B cell (primary cell): ENCODE data around the gene SCN8A. TPM values are rescaled to one million over a fixed set of nuclear protein-coding genes. Genes with fewer than 3 reads are reported as not detected.
A peak's percentile ranks its signal among the peaks of the same experiment; 100 is the strongest.

ENCODE experiments used
- ATAC-seq: fragments of 200-7000 bp; cut with Tn5 transposase; one replicate; pipeline ENCODE4 v1.10.0; 2021; ENCODE audit warnings: low read depth, mild to moderate bottlenecking, moderate number of reproducible peaks, moderate library complexity
- CTCF ChIA-PET: fragments of 350-600 bp; sonication (Branson Sonifier 250); formaldehyde crosslinking; loops from one replicate; lab custom pipeline; 2021; ENCODE audit warnings: antibody characterized with exemption, inconsistent platforms; lab: Charles Lee
- POLR2A ChIA-PET: fragments of 350-600 bp; sonication (Branson Sonifier 250); formaldehyde crosslinking; loops from one replicate; lab custom pipeline; 2021; ENCODE audit warnings: antibody characterized with exemption; lab: Charles Lee
- DNase-seq: peaks from one replicate; pipeline ENCODE4 v3.0.0; 2013
- H2AFZ ChIP-seq: 2 replicates; pipeline ENCODE4 v1.6.1; 2012; ENCODE audit warnings: mild to moderate bottlenecking, low read depth, low read length; ENCODE audit not compliant: insufficient read depth, poor library complexity, severe bottlenecking
- H3K27ac ChIP-seq, 2 donors: 1 replicate in 1 of 2; 2 replicates in 1 of 2; pipeline ENCODE4 v1.5.1; 2012 to 2013; ENCODE audit warnings: low read length in 2 of 2, mild to moderate bottlenecking in 2 of 2, moderate library complexity in 1 of 2
- H3K27me3 ChIP-seq, 4 experiments: fragments of 200-600 bp in 1 of 4; sonication (generic) in 1 of 4; replicated peaks in 1 of 4; 1 replicate in 2 of 4; 2 replicates in 2 of 4; pipeline versions ENCODE4 v1.6.1 to v1.7.0; 2013 to 2016; ENCODE audit warnings: low read length in 3 of 4, mild to moderate bottlenecking in 2 of 4, mixed read lengths in 1 of 4, moderate library complexity in 1 of 4; ENCODE audit not compliant: insufficient read depth in 4 of 4, control insufficient read depth in 3 of 4; ENCODE audit errors: control extremely low read depth in 1 of 4
- H3K36me3 ChIP-seq, 2 experiments: replicated peaks in 1 of 2; 1 replicate in 1 of 2; 2 replicates in 1 of 2; pipeline versions ENCODE4 v1.6.1 to v1.7.1; 2013; ENCODE audit warnings: low read length in 1 of 2; ENCODE audit not compliant: insufficient read depth in 2 of 2, control insufficient read depth in 1 of 2; ENCODE audit errors: control extremely low read depth in 1 of 2, extremely low read depth in 1 of 2
- H3K4me1 ChIP-seq, 2 donors: fragments of 200-600 bp in 1 of 2; sonication (generic) in 1 of 2; 1 replicate in 1 of 2; 2 replicates in 1 of 2; pipeline versions ENCODE4 v1.5.1 to v1.6.1; 2013 to 2017; ENCODE audit warnings: low read length in 2 of 2; ENCODE audit not compliant: control insufficient read depth in 2 of 2, insufficient read depth in 2 of 2
- H3K4me2 ChIP-seq: replicated peaks from 2 replicates; pipeline ENCODE3; 2012; ENCODE audit warnings: mild to moderate bottlenecking, low read depth, low read length; ENCODE audit not compliant: poor library complexity, severe bottlenecking
- H3K4me3 ChIP-seq, 5 experiments: fragments of 200-600 bp in 1 of 5; sonication (generic) in 1 of 5; 1 replicate in 3 of 5; 2 replicates in 2 of 5; pipeline versions ENCODE4 v1.5.1 to v1.7.0; 2011 to 2016; ENCODE audit warnings: low read length in 4 of 5, mild to moderate bottlenecking in 4 of 5, low read depth in 2 of 5, control low read depth in 1 of 5, moderate library complexity in 1 of 5; ENCODE audit not compliant: insufficient read depth in 1 of 5; ENCODE audit errors: control extremely low read depth in 1 of 5, extremely low read depth in 1 of 5
- H3K79me2 ChIP-seq: fragments of 200-600 bp; sonication (generic); one replicate; pipeline ENCODE4 v1.6.0; 2016; ENCODE audit warnings: low read length; ENCODE audit not compliant: control insufficient read depth, insufficient read depth
- H3K9ac ChIP-seq: fragments of 200-600 bp; sonication (generic); 2 replicates; pipeline ENCODE4 v1.6.1; 2017; ENCODE audit warnings: mild to moderate bottlenecking, low read length, moderate library complexity
- H3K9me3 ChIP-seq, 3 donors: one replicate each; pipeline versions ENCODE4 v1.6.1 to v1.7.1; 2013; ENCODE audit warnings: low read length in 2 of 3; ENCODE audit not compliant: control insufficient read depth in 2 of 3, insufficient read depth in 1 of 3; ENCODE audit errors: control extremely low read depth in 1 of 3
- H4K20me1 ChIP-seq: 2 replicates; pipeline ENCODE4 v1.6.0; 2012; ENCODE audit warnings: mild to moderate bottlenecking, low read length; ENCODE audit not compliant: insufficient read depth, control insufficient read depth, poor library complexity, severe bottlenecking
- H3K27ac Mint-ChIP-seq: one replicate; pipeline ENCODE4 v1.8.0; 2021; ENCODE audit warnings: mixed read lengths
- H3K27me3 Mint-ChIP-seq: one replicate; pipeline ENCODE4 v1.8.0; 2021; ENCODE audit warnings: mixed read lengths
- H3K4me1 Mint-ChIP-seq: one replicate; pipeline ENCODE4 v1.8.0; 2021; ENCODE audit warnings: mixed read lengths
- H3K4me3 Mint-ChIP-seq: one replicate; pipeline ENCODE4 v1.8.0; 2021; ENCODE audit warnings: mixed read lengths
- H3K9me3 Mint-ChIP-seq: one replicate; pipeline ENCODE4 v1.8.0; 2022; ENCODE audit warnings: mixed read lengths; ENCODE audit not compliant: insufficient read depth
- CTCF ChIP-seq: fragments of 200-600 bp; IDR thresholded peaks from one replicate; pipeline ENCODE4 v1.8.0; 2022; ENCODE audit warnings: antibody characterized with exemption, mild to moderate bottlenecking
- EZH2 ChIP-seq: IDR thresholded peaks from 2 replicates; pipeline ENCODE4 v1.6.1; 2012; ENCODE audit warnings: borderline replicate concordance, low read depth, mild to moderate bottlenecking, moderate library complexity, low read length; ENCODE audit not compliant: insufficient read depth, poor library complexity, severe bottlenecking
- whole genome bisulfite sequencing: methylation state at CpG from one replicate; pipeline ENCODE4 v1.1.5; 2013; ENCODE audit warnings: missing lambda C conversion rate; ENCODE audit not compliant: insufficient coverage; 5-methylcytosine and 5-hydroxymethylcytosine counted together
- intact Hi-C: fragments of 100-400 bp; cut with micrococcal nuclease; formaldehyde crosslinking; loops from one replicate; pipeline ENCODE4 v1.10.0; 2022
- polyA plus RNA-seq: library from polyadenylated mRNA; depleted of rRNA; stranded (reverse); fragments of >200 nt; gene quantifications from 2 replicates; pipeline ENCODE4 v1.2.3, GENCODE V29; 2012
- total RNA-seq, 2 donors: library from RNA; stranded (reverse); fragments of 120-200 nt in 1 of 2; gene quantifications; 1 replicate in 1 of 2; 2 replicates in 1 of 2; pipeline versions ENCODE4 v1.2.3 to v1.2.4, GENCODE V29; 2013 to 2022

SCN8A gene
- total and polyA plus RNA-seq, 2 donors (not counting 1 experiment from before 2014, with no cell fraction given) = 0.78 to 1.0 TPM

GRCh38 chr12:51815571-51815970 lies 224.5 kb downstream of the SCN8A start:
- peak overlapping the region; percentile 80 for H3K4me3 Mint-ChIP-seq
- H3K9me3 Mint-ChIP-seq = no peaks in the 10 kb centered on the region
- POLR2A ChIA-PET = no interaction called here

More at GRCh38 chr12:51815571-51815970, 224.5 kb downstream of the SCN8A start:
- H2AFZ ChIP-seq = no peak overlapping the region
- CTCF ChIA-PET = interaction anchor here (1.6 to 2.7 kb wide), 2 partner anchors 8 to 12 kb away, joined by 4 to 12 read pairs; no protein-coding TSS in a partner anchor
- H3K9ac ChIP-seq = no peak overlapping the region
- H3K36me3 ChIP-seq = no peaks in the 10 kb centered on the region
- TF ChIP-seq EZH2 (no peak), CTCF (no peak)
- H3K9me3 ChIP-seq = no peaks in the 10 kb centered on the region
- H3K4me2 ChIP-seq = no peak overlapping the region
- H3K4me1 ChIP-seq = peaks cover 10 to 15% of the 10 kb centered on the region in 2 donors
- DNase-seq = no peak
- Mint-ChIP-seq H3K27ac (no peak overlapping the region), H3K4me1 (peaks cover 19% of the 10 kb centered on the region), H3K27me3 (peaks cover 63% of the 10 kb centered on the region)
- intact Hi-C loops = loop anchor here (2.0 kb wide), 1 partner anchor 395 kb away; no protein-coding TSS in a partner anchor
- peaks cover 0 to 53% (median 14%) of the 10 kb centered on the region in 4 experiments for H3K27me3 ChIP-seq
- 84% methylated on average over 4 of the region's 6 CpGs for WGBS
- no peak overlapping the region for H3K4me3 ChIP-seq
- ATAC-seq = no peak
- no peaks in the 10 kb centered on the region for H3K79me2 ChIP-seq
- H3K27ac ChIP-seq = no peak overlapping the region
- no peaks in the 10 kb centered on the region for H4K20me1 ChIP-seq
